IMR-90 (cell line): ENCODE measurements around the gene TCOF1. TPM values are rescaled to one million over a fixed set of nuclear protein-coding genes. Genes with fewer than 3 reads are reported as not detected.

Experiments
- ATAC-seq: fragments of 200-7000 bp; cut with Tn5 transposase; 2 replicates; pipeline ENCODE4 v1.9.1; 2020; ENCODE audit warnings: low read depth, mild to moderate bottlenecking, moderate library complexity
- BruUV-seq: library from RNA; stranded (reverse); fragments of 400-500 nt; replicated peaks from 2 replicates; lab custom pipeline; 2021; lab: Mats Ljungman, UMichigan
- CTCF ChIA-PET: fragments of 300-600 bp; formaldehyde crosslinking; extraction: SDS; loops from one replicate; lab custom pipeline; 2021; ENCODE audit warnings: antibody characterized with exemption; lab: Yijun Ruan, JAX
- POLR2A ChIA-PET: fragments of 300-600 bp; sonication (Branson Sonifier 250); formaldehyde crosslinking; loops from one replicate; lab custom pipeline; 2022; ENCODE audit warnings: antibody characterized with exemption; ENCODE audit not compliant: unreplicated experiment; lab: Charles Lee
- DNase-seq: peaks from one replicate; pipeline ENCODE4 v3.0.0; 2013
- H2AFZ ChIP-seq: replicated peaks from 2 replicates; pipeline ENCODE3; 2013; ENCODE audit warnings: low read length, mild to moderate bottlenecking; ENCODE audit not compliant: poor library complexity
- H2AK5ac ChIP-seq: 2 replicates; pipeline ENCODE4 v1.6.1; 2013; ENCODE audit warnings: low read depth, low read length, inconsistent platforms
- H2AK9ac ChIP-seq: replicated peaks from 2 replicates; pipeline ENCODE3; 2013; ENCODE audit warnings: mild to moderate bottlenecking, low read depth, low read length, moderate library complexity; ENCODE audit not compliant: poor library complexity
- H2BK120ac ChIP-seq: 2 replicates; pipeline ENCODE4 v1.6.1; 2013; ENCODE audit warnings: low read depth, low read length, inconsistent platforms
- H2BK15ac ChIP-seq: 3 replicates; pipeline ENCODE4 v1.6.1; 2013; ENCODE audit warnings: low read depth, low read length, inconsistent platforms
- H2BK20ac ChIP-seq: 2 replicates; pipeline ENCODE4 v1.6.1; 2013; ENCODE audit warnings: low read depth, mild to moderate bottlenecking, inconsistent platforms, low read length, moderate library complexity
- H2BK5ac ChIP-seq: 2 replicates; pipeline ENCODE4 v1.6.1; 2013; ENCODE audit warnings: mild to moderate bottlenecking, low read depth, low read length, inconsistent platforms; ENCODE audit not compliant: poor library complexity, severe bottlenecking
- H3K14ac ChIP-seq: replicated peaks from 2 replicates; pipeline ENCODE4 v1.6.1; 2013; ENCODE audit warnings: low read depth, low read length, inconsistent platforms
- H3K18ac ChIP-seq: 2 replicates; pipeline ENCODE4 v1.6.1; 2013; ENCODE audit warnings: low read depth, low read length, control low read depth
- H3K23ac ChIP-seq: 2 replicates; pipeline ENCODE4 v1.6.1; 2013; ENCODE audit warnings: low read depth, low read length, inconsistent platforms
- H3K27ac ChIP-seq: 2 replicates; pipeline ENCODE4 v1.5.1; 2013; ENCODE audit warnings: mild to moderate bottlenecking, control low read depth, low read length; ENCODE audit not compliant: insufficient read depth
- H3K27me3 ChIP-seq: 2 replicates; pipeline ENCODE4 v1.6.1; 2013; ENCODE audit warnings: low read length; ENCODE audit not compliant: control insufficient read depth, insufficient read depth
- H3K36me3 ChIP-seq: 2 replicates; pipeline ENCODE4 v1.6.1; 2013; ENCODE audit warnings: low read length, mixed read lengths; ENCODE audit not compliant: control insufficient read depth, insufficient read depth
- H3K4ac ChIP-seq: 2 replicates; pipeline ENCODE4 v1.6.1; 2013; ENCODE audit warnings: low read depth, low read length, inconsistent platforms
- H3K4me1 ChIP-seq: 2 replicates; pipeline ENCODE4 v1.6.1; 2013; ENCODE audit warnings: low read length, mixed read lengths; ENCODE audit not compliant: control insufficient read depth, insufficient read depth
- H3K4me2 ChIP-seq: 2 replicates; pipeline ENCODE4 v1.6.1; 2013; ENCODE audit warnings: low read depth, mild to moderate bottlenecking, control low read depth, low read length, moderate library complexity
- H3K4me3 ChIP-seq: 2 replicates; pipeline ENCODE4 v1.5.1; 2013; ENCODE audit warnings: low read depth, mild to moderate bottlenecking, control low read depth, low read length, moderate library complexity; ENCODE audit not compliant: insufficient read depth
- H3K56ac ChIP-seq: 2 replicates; pipeline ENCODE4 v1.6.1; 2013; ENCODE audit warnings: low read length, inconsistent platforms; ENCODE audit not compliant: insufficient read depth; ENCODE audit errors: extremely low read depth
- H3K79me1 ChIP-seq, 2 experiments: 2 replicates each; pipeline ENCODE4 v1.6.1; 2013; ENCODE audit warnings: low read length in 2 of 2, inconsistent platforms in 1 of 2, low read depth in 1 of 2
- H3K9ac ChIP-seq: 2 replicates; pipeline ENCODE4 v1.6.1; 2013; ENCODE audit warnings: low read depth, low read length, control low read depth
- H3K9me1 ChIP-seq: 2 replicates; pipeline ENCODE4 v1.6.1; 2013; ENCODE audit warnings: low read length, inconsistent platforms; ENCODE audit not compliant: insufficient read depth
- H3K9me3 ChIP-seq: 2 replicates; pipeline ENCODE4 v1.6.1; 2013; ENCODE audit warnings: low read length; ENCODE audit not compliant: control insufficient read depth, insufficient read depth
- H4K20me1 ChIP-seq: 2 replicates; pipeline ENCODE4 v1.6.1; 2013; ENCODE audit warnings: low read length, inconsistent platforms; ENCODE audit not compliant: insufficient read depth
- H4K5ac ChIP-seq: 2 replicates; pipeline ENCODE4 v1.6.1; 2013; ENCODE audit warnings: mild to moderate bottlenecking, low read depth, low read length, control low read depth
- H4K8ac ChIP-seq, 2 experiments: 2 replicates each; pipeline ENCODE4 v1.6.1; 2013; ENCODE audit warnings: low read depth in 2 of 2, low read length in 2 of 2, control low read depth in 1 of 2, inconsistent platforms in 1 of 2
- H4K91ac ChIP-seq: 2 replicates; pipeline ENCODE4 v1.6.1; 2013; ENCODE audit warnings: low read depth, low read length, inconsistent platforms; ENCODE audit not compliant: insufficient read depth
- CHD1 ChIP-seq: IDR thresholded peaks from 2 replicates; pipeline ENCODE4 v1.6.1; 2012; ENCODE audit warnings: low read depth, low read length, improper control_type of control experiment
- CTCF ChIP-seq: conservative IDR thresholded peaks from 2 replicates; pipeline ENCODE4 v1.5.1; 2012; ENCODE audit warnings: mild to moderate bottlenecking, low read depth, low read length, improper control_type of control experiment
- WGBS, 2 experiments: methylation state at CpG; one replicate each; pipeline versions ENCODE4 v1.1.5 to v1.1.7; 2013; ENCODE audit warnings: missing lambda C conversion rate in 2 of 2; ENCODE audit not compliant: insufficient read length in 1 of 2; ENCODE audit errors: extremely low coverage in 2 of 2; 5-methylcytosine and 5-hydroxymethylcytosine counted together
- dilution Hi-C: fragments of 300-500 bp; cut with HindIII; formaldehyde crosslinking; loops from one replicate; pipeline ENCODE4 v1.14.3; 2018; ENCODE audit warnings: low sequenced_read_pairs; ENCODE audit not compliant: unreplicated experiment
- in situ Hi-C: fragments of 300-500 bp; cut with MboI; formaldehyde crosslinking; loops from 3 replicates; pipeline ENCODE4 v1.14.3; 2019; ENCODE audit warnings: low sequenced_read_pairs, inconsistent platforms, mixed read lengths
- intact Hi-C: fragments of 100-400 bp; cut with micrococcal nuclease; formaldehyde crosslinking; loops from 2 replicates; pipeline ENCODE4 v1.10.0; 2022
- polyA plus RNA-seq, 3 experiments: library from polyadenylated mRNA; depleted of rRNA; stranded (reverse); fragments of >200 nt; gene quantifications; 2 replicates each; pipeline ENCODE4 v1.2.3, GENCODE V29; 2012; ENCODE audit warnings: low replicate concordance in 1 of 3
- total RNA-seq: library from RNA; depleted of rRNA; stranded (reverse); fragments of >200 nt; gene quantifications from 2 replicates; pipeline ENCODE4 v1.2.3, GENCODE V29; 2012
- TF ChIP-seq, protein P1 (sequence below): fragments of 150-350 bp; IDR thresholded peaks from 2 replicates; pipeline ENCODE4 v1.6.1; 2017; ENCODE audit warnings: mild to moderate bottlenecking, antibody characterized with exemption, low read length, low read depth
- TF ChIP-seq, protein P2 (sequence below): fragments of 150-350 bp; IDR thresholded peaks from 2 replicates; pipeline ENCODE4 v1.6.1; 2016; ENCODE audit warnings: low read depth, mild to moderate bottlenecking, low read length, moderate library complexity, borderline replicate concordance

The TCOF1 gene
- total and polyA plus RNA-seq, 2 of the 4 experiments (the other 2 are of a cell fraction): 18.2 to 19.7 TPM

- Histone ChIP-seq H2BK120ac (no peak overlapping the region), H3K14ac (no peak overlapping the region), H4K5ac (no peak overlapping the region), H3K9me3 (no peaks in the 10 kb centered on the region), H4K20me1 (no peaks in the 10 kb centered on the region), H2AFZ (no peak overlapping the region), H3K27ac (no peak overlapping the region), H2BK15ac (no peak overlapping the region), H3K9ac (no peak overlapping the region), H3K36me3 (no peaks in the 10 kb centered on the region), H4K8ac (no peak overlapping the region), H4K91ac (no peak overlapping the region), H3K79me1 (no peaks in the 10 kb centered on the region), H2AK9ac (no peak overlapping the region), H3K9me1 (peaks cover 3% of the 10 kb centered on the region), H3K56ac (no peak overlapping the region), H2AK5ac (no peak overlapping the region), H3K4me2 (no peak overlapping the region), H2BK5ac (no peak overlapping the region), H3K27me3 (no peaks in the 10 kb centered on the region), H3K4me3 (no peak overlapping the region), H3K4ac (no peak overlapping the region), H3K23ac (no peak overlapping the region), H3K4me1 (no peaks in the 10 kb centered on the region), H3K18ac (no peak overlapping the region), H2BK20ac (no peak overlapping the region)
- WGBS, 2 experiments: no CpG with 5 or more reads among the region's 8 CpGs
- in situ Hi-C loops: no loop called here
- ChIA-PET CTCF (no interaction called here), POLR2A (interaction anchor here (0.7 kb wide), 1 partner anchor 235 kb away, joined by 4 read pairs; no protein-coding TSS in a partner anchor)
- intact Hi-C loops: no loop called here
- TF ChIP-seq CHD1 (no peak), CTCF (no peak)
- TF ChIP-seq, protein P1, sequence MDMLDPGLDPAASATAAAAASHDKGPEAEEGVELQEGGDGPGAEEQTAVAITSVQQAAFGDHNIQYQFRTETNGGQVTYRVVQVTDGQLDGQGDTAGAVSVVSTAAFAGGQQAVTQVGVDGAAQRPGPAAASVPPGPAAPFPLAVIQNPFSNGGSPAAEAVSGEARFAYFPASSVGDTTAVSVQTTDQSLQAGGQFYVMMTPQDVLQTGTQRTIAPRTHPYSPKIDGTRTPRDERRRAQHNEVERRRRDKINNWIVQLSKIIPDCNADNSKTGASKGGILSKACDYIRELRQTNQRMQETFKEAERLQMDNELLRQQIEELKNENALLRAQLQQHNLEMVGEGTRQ: no peak
- TF ChIP-seq, protein P2, sequence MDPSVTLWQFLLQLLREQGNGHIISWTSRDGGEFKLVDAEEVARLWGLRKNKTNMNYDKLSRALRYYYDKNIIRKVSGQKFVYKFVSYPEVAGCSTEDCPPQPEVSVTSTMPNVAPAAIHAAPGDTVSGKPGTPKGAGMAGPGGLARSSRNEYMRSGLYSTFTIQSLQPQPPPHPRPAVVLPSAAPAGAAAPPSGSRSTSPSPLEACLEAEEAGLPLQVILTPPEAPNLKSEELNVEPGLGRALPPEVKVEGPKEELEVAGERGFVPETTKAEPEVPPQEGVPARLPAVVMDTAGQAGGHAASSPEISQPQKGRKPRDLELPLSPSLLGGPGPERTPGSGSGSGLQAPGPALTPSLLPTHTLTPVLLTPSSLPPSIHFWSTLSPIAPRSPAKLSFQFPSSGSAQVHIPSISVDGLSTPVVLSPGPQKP: no peak
- no TSS peak for BruUV-seq
- DNase-seq: no peak
- dilution Hi-C loops: no loop called here
- no peak for ATAC-seq
These were observed 50.9 kb downstream of the TCOF1 start for GRCh38 chr5:150408231-150408943.
